Naive thymus-derived CD4-positive, alpha-beta T cell (primary cell): ENCODE measurements around the gene TNIK. TPM values are rescaled to one million over a fixed set of nuclear protein-coding genes. Genes with fewer than 3 reads are reported as not detected.
"Not testable (repeated sequence)": the region's sequence is repeated elsewhere in the genome, so short reads cannot be mapped to it uniquely, and the experiment has no call there.

Experiments
- ATAC-seq: fragments of 150-1000 bp; cut with Tn5 transposase; 2 replicates; pipeline ENCODE4 v1.10.0; 2021; ENCODE audit warnings: mild to moderate bottlenecking, moderate library complexity
- CTCF ChIA-PET: fragments of 350-600 bp; sonication (Branson Sonifier 250); formaldehyde crosslinking; loops from one replicate; lab custom pipeline; 2021; ENCODE audit warnings: antibody characterized with exemption; lab: Charles Lee
- POLR2A ChIA-PET: fragments of 350-600 bp; sonication (Branson Sonifier 250); formaldehyde crosslinking; loops from one replicate; lab custom pipeline; 2021; ENCODE audit warnings: antibody characterized with exemption, inconsistent platforms; lab: Charles Lee
- DNase-seq, 9 donors: peaks; one replicate each; pipeline versions ENCODE4 v3.0.0 to v3.0.0-alpha.2; 2020 to 2022; ENCODE audit warnings: mixed read lengths in 1 of 9
- H3K27ac ChIP-seq: one replicate; pipeline ENCODE4 v1.7.0; 2013; ENCODE audit warnings: mild to moderate bottlenecking, low read depth, low read length, moderate library complexity
- H3K27me3 ChIP-seq, 2 donors: one replicate each; pipeline ENCODE4 v1.7.0; 2013; ENCODE audit warnings: low read length in 2 of 2, mild to moderate bottlenecking in 2 of 2, moderate library complexity in 2 of 2; ENCODE audit not compliant: control insufficient read depth in 2 of 2, insufficient read depth in 2 of 2
- H3K36me3 ChIP-seq, 3 experiments: 1 replicate in 2 of 3; 2 replicates in 1 of 3; pipeline ENCODE4 v1.7.0; 2013; ENCODE audit warnings: low read length in 3 of 3, mild to moderate bottlenecking in 3 of 3, moderate library complexity in 1 of 3; ENCODE audit not compliant: insufficient read depth in 3 of 3, control insufficient read depth in 2 of 3
- H3K4me1 ChIP-seq, 2 donors: one replicate each; pipeline ENCODE4 v1.7.0; 2013; ENCODE audit warnings: low read length in 2 of 2, mild to moderate bottlenecking in 2 of 2, moderate library complexity in 1 of 2; ENCODE audit not compliant: control insufficient read depth in 2 of 2, insufficient read depth in 2 of 2
- H3K4me3 ChIP-seq: 2 replicates; pipeline ENCODE4 v1.7.0; 2013; ENCODE audit warnings: mild to moderate bottlenecking, low read length
- H3K9me3 ChIP-seq, 3 experiments: 1 replicate in 2 of 3; 2 replicates in 1 of 3; pipeline ENCODE4 v1.7.0; 2013; ENCODE audit warnings: low read length in 3 of 3; ENCODE audit not compliant: control insufficient read depth in 2 of 3
- H3K27ac Mint-ChIP-seq, 9 donors: one replicate each; pipeline ENCODE4 v1.8.0; 2020 to 2022; ENCODE audit warnings: mixed read lengths in 9 of 9, mild to moderate bottlenecking in 8 of 9, moderate library complexity in 5 of 9, inconsistent platforms in 2 of 9
- H3K27me3 Mint-ChIP-seq, 5 donors: one replicate each; pipeline ENCODE4 v1.8.0; 2021 to 2022; ENCODE audit warnings: mixed read lengths in 5 of 5, mild to moderate bottlenecking in 1 of 5
- H3K36me3 Mint-ChIP-seq, 5 donors: one replicate each; pipeline ENCODE4 v1.8.0; 2020 to 2022; ENCODE audit warnings: mixed read lengths in 5 of 5, mild to moderate bottlenecking in 3 of 5, inconsistent platforms in 1 of 5
- H3K4me1 Mint-ChIP-seq, 7 donors: one replicate each; pipeline ENCODE4 v1.8.0; 2020 to 2022; ENCODE audit warnings: mixed read lengths in 7 of 7, mild to moderate bottlenecking in 3 of 7, inconsistent platforms in 1 of 7
- H3K4me3 Mint-ChIP-seq, 10 donors: one replicate each; pipeline ENCODE4 v1.8.0; 2020 to 2022; ENCODE audit warnings: mild to moderate bottlenecking in 10 of 10, mixed read lengths in 10 of 10, moderate library complexity in 6 of 10, inconsistent platforms in 2 of 10
- H3K9me3 Mint-ChIP-seq, 11 donors: one replicate each; pipeline ENCODE4 v1.8.0; 2020 to 2022; ENCODE audit warnings: mixed read lengths in 11 of 11, mild to moderate bottlenecking in 4 of 11, inconsistent platforms in 1 of 11, moderate library complexity in 1 of 11
- intact Hi-C, 2 donors: fragments of 100-400 bp; cut with micrococcal nuclease; formaldehyde crosslinking; loops; one replicate each; pipeline ENCODE4 v1.15.1; 2023
- polyA plus RNA-seq, 2 donors: library from polyadenylated mRNA; unstranded; fragments of 300-500 nt; fragmentation: Illumina TruSeq; gene quantifications; one replicate each; pipeline ENCODE4 v1.2.3, GENCODE V29; 2021
- total RNA-seq, 6 experiments: library from RNA in 5 of 6; stranded (reverse) in 5 of 6; gene quantifications; 1 replicate in 5 of 6; 2 replicates in 1 of 6; pipeline ENCODE4 v1.2.3 and lab custom pipeline; 2021 to 2026

The TNIK gene
- total and polyA plus RNA-seq, 7 experiments from 2014 or later, result 20.2 to 74.9 (median 66.3) TPM

DNA sequence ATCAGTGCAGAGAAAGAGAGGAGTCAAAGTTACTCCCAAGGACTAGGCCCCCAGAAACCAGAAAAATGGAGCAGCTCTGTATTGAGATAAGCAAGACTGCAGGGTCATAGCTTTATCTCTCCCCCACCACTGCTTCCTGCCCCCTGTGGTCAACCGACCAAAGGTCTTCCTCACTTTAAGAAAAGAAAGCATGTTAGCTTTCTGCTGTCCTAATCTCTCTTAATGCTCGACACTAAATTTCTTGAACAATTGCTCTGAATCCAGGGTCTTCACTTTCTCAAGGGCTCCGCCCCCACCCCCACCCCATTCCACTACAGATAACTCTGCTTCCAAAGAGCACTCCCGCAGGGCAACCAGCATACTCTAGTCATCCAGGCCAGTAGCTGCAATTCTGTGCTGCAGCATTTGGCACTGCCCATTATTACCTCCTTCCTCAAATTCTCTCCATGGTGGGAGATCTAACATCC lies 31.9 kb downstream of the TNIK start:
- H3K9me3 ChIP-seq, result no peaks in the 10 kb centered on the region
- ChIA-PET CTCF (interaction anchor here (0.6 kb wide), 1 partner anchor 12 kb away, joined by 3 read pairs; no protein-coding TSS in a partner anchor), POLR2A (interaction anchor here (0.6 kb wide), 1 partner anchor 197 kb away, joined by 5 read pairs; no protein-coding TSS in a partner anchor)
- H3K4me3 Mint-ChIP-seq, result no peak overlapping the region
- H3K27ac ChIP-seq, result no peak overlapping the region
- peaks cover 0 to 9% (median 3%) of the 10 kb centered on the region in 11 donors for H3K9me3 Mint-ChIP-seq
- no peak overlapping the region for H3K27ac Mint-ChIP-seq
- H3K36me3 ChIP-seq, result no peaks in the 10 kb centered on the region
- DNase-seq, result no peak
- no peaks in the 10 kb centered on the region for H3K27me3 ChIP-seq
- H3K4me1 ChIP-seq, result peaks cover 0 to 11% of the 10 kb centered on the region in 2 donors
- H3K27me3 Mint-ChIP-seq, result no peaks in the 10 kb centered on the region
- H3K4me3 ChIP-seq, result no peak overlapping the region
- H3K36me3 Mint-ChIP-seq, result peaks cover 0 to 26% (median 4%) of the 10 kb centered on the region in 5 donors
- intact Hi-C loops, result no loop called here
- ATAC-seq, result peak; percentile 64
- H3K4me1 Mint-ChIP-seq, result peaks cover 0 to 32% (median 25%) of the 10 kb centered on the region in 7 donors

DNA sequence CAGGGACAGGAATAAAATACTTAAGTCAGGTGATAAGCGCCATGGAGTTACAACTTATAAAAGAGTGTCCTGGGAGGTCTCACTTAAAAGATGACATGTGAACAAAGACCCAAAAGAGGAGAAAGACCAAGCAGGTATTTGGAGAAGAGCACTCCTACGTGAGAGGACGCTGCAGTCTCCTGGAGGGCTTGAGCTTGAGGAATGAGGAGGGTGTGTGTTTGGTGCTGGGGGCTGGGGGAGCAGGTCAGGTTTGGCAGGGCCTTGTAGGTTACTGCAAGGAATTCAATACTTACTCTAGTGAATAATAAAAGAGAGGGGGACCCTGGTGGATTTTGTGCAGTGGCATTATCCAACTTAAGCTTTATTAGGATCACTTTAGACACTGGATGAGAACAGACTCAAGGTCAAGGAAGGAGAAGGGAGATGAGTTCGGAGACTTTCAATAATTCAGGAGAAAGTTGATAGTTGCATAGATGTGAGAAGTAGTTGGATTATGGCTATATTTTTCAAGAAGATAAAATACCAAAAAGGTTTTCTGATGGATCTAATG lies 32.4 kb downstream of the TNIK start:
- intact Hi-C loops, result loop anchor here in 1 of 2 donors (2.0 kb wide), 1 partner anchor 15 kb away; no protein-coding TSS in a partner anchor
- Mint-ChIP-seq H3K4me3 (no peak overlapping the region), H3K27me3 (no peaks in the 10 kb centered on the region), H3K36me3 (peaks cover 0 to 26% (median 4%) of the 10 kb centered on the region in 5 donors), H3K9me3 (peaks cover 0 to 9% (median 3%) of the 10 kb centered on the region in 11 donors), H3K4me1 (peaks cover 0 to 30% (median 24%) of the 10 kb centered on the region in 7 donors), H3K27ac (no peak overlapping the region)
- H3K4me1 ChIP-seq, result peaks cover 0 to 11% of the 10 kb centered on the region in 2 donors
- CTCF ChIA-PET, result no interaction called here
- no peak overlapping the region for H3K4me3 ChIP-seq
- DNase-seq (no peak), ATAC-seq (no peak)
- no peak overlapping the region for H3K27ac ChIP-seq
- POLR2A ChIA-PET, result no interaction called here
- H3K9me3 ChIP-seq, result no peaks in the 10 kb centered on the region
- no peaks in the 10 kb centered on the region for H3K27me3 ChIP-seq
- no peaks in the 10 kb centered on the region for H3K36me3 ChIP-seq

DNA sequence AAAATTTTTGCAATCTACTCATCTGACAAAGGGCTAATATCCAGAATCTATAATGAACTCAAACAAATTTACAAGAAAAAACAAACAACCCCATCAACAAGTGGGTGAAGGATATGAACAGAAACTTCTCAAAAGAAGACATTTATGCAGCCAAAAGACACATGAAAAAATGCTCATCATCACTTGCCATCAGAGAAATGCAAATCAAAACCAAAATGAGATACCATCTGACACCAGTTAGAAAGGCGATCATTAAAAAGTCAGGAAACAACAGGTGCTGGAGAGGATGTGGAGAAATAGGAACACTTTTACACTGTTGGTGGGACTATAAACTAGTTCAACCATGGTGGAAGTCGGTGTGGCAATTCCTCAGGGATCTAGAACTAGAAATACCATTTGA lies 36.1 kb downstream of the TNIK start:
- Mint-ChIP-seq H3K4me1 (peaks cover 4 to 47% (median 30%) of the 10 kb centered on the region in 7 donors), H3K36me3 (peaks cover 0 to 32% (median 18%) of the 10 kb centered on the region in 5 donors), H3K4me3 (peak overlapping the region in 1 of 10 donors; percentile 2)
- intact Hi-C loops, H3K27ac Mint-ChIP-seq, H3K9me3 Mint-ChIP-seq, H3K27me3 ChIP-seq, ATAC-seq, H3K4me1 ChIP-seq, CTCF ChIA-PET, H3K27me3 Mint-ChIP-seq, H3K4me3 ChIP-seq, POLR2A ChIA-PET, DNase-seq, H3K9me3 ChIP-seq, H3K27ac ChIP-seq, H3K36me3 ChIP-seq: not testable (repeated sequence)

DNA sequence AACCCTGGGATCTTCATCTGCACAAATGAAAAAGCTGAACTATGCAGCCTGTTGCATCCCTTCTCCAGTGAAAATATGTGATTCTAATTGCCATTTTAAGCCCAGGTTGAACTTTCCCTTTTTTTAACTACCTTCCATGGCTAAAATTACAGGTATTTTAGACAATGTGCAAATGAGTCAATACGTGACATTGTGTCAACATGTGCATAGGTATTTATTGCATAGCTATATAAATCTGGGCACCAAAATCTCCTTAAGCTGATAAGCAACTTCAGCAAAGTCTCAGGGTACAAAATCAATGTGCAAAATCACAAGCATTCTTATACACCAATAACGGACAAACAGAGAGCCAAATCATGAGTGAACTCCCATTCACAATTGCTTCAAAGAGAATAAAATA lies 37.4 kb downstream of the TNIK start:
- intact Hi-C loops, H3K9me3 Mint-ChIP-seq, H3K27ac ChIP-seq, CTCF ChIA-PET, H3K27me3 Mint-ChIP-seq, ATAC-seq, DNase-seq, H3K27ac Mint-ChIP-seq, H3K4me3 ChIP-seq, H3K27me3 ChIP-seq, H3K4me3 Mint-ChIP-seq, H3K9me3 ChIP-seq, H3K4me1 ChIP-seq, H3K36me3 ChIP-seq: not testable (repeated sequence)
- POLR2A ChIA-PET, result interaction anchor here (0.7 kb wide), 1 partner anchor 29 kb away, joined by 3 read pairs; no protein-coding TSS in a partner anchor
- peaks cover 9 to 57% (median 42%) of the 10 kb centered on the region in 7 donors for H3K4me1 Mint-ChIP-seq
- H3K36me3 Mint-ChIP-seq, result peaks cover 0 to 40% (median 24%) of the 10 kb centered on the region in 5 donors

DNA sequence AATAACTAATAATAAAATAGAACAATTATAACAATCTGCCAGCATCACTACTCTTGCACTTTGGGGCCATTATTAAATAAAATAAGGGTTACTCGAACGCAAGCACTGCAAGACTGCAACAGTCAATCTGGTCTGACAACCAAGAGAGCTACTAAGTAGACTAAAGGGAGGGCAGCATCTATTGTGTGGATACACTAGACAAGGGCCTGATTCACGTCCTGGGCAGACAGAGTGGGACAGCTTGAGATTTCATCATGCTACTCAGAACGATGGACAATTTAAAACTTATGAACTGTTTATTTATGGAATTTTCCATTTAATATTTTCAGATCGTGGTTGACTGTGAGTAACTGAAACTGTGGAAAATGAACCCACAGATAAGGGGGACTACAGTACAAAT lies 39.5 kb downstream of the TNIK start:
- ChIA-PET POLR2A (no interaction called here), CTCF (no interaction called here)
- Mint-ChIP-seq H3K4me1 (peaks cover 7 to 72% (median 62%) of the 10 kb centered on the region in 7 donors), H3K4me3 (no peak overlapping the region), H3K36me3 (peaks cover 0 to 37% (median 24%) of the 10 kb centered on the region in 5 donors), H3K27ac (no peak overlapping the region), H3K27me3 (no peaks in the 10 kb centered on the region), H3K9me3 (peaks cover 0 to 7% (median 0%) of the 10 kb centered on the region in 11 donors)
- H3K36me3 ChIP-seq, result no peaks in the 10 kb centered on the region
- no peak overlapping the region for H3K4me3 ChIP-seq
- intact Hi-C loops, result no loop called here
- no peak for ATAC-seq
- H3K4me1 ChIP-seq, result no peaks in the 10 kb centered on the region
- H3K27ac ChIP-seq, result no peak overlapping the region
- H3K9me3 ChIP-seq, result no peaks in the 10 kb centered on the region
- no peaks in the 10 kb centered on the region for H3K27me3 ChIP-seq
- no peak for DNase-seq

DNA sequence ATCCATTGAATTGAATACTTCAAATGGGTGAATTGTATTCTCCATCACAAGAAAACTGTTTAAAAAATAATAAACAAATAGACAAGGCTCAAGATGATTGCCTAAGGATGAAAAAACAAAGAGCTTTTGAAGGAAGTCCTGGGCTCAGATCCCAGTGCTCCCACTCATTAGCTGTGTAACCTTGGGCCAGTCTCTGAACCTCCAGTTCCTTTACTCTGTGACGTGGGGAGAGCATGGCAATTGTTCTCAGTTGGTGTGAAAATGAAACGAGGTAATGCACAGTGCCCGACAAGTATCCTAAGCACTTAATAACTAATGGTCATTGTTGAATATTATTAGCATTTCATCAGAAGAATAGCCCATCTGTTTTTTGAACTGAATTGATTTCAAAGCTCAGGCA lies 40.7 kb downstream of the TNIK start:
- peaks cover 0 to 6% (median 0%) of the 10 kb centered on the region in 11 donors for H3K9me3 Mint-ChIP-seq
- intact Hi-C loops, result loop anchor here in 1 of 2 donors (2.0 kb wide), 1 partner anchor 15 kb away; no protein-coding TSS in a partner anchor
- DNase-seq (no peak), ATAC-seq (no peak)
- ChIA-PET POLR2A (interaction anchor here (1.0 kb wide), 1 partner anchor 13 kb away, joined by 3 read pairs; no protein-coding TSS in a partner anchor), CTCF (interaction anchor here (0.6 kb wide), 1 partner anchor 72 kb away, joined by 5 read pairs; no protein-coding TSS in a partner anchor)
- H3K4me1 Mint-ChIP-seq, result peaks cover 10 to 83% (median 74%) of the 10 kb centered on the region in 7 donors
- H3K27ac ChIP-seq, result no peak overlapping the region
- no peak overlapping the region for H3K4me3 ChIP-seq
- no peak overlapping the region for H3K27ac Mint-ChIP-seq
- no peaks in the 10 kb centered on the region for H3K27me3 Mint-ChIP-seq
- H3K4me3 Mint-ChIP-seq, result no peak overlapping the region
- H3K27me3 ChIP-seq, result no peaks in the 10 kb centered on the region
- no peaks in the 10 kb centered on the region for H3K36me3 ChIP-seq
- peaks cover 0 to 33% (median 24%) of the 10 kb centered on the region in 5 donors for H3K36me3 Mint-ChIP-seq
- H3K4me1 ChIP-seq, result peaks cover 0 to 4% of the 10 kb centered on the region in 2 donors
- H3K9me3 ChIP-seq, result no peaks in the 10 kb centered on the region
